HG03354 (cell line): Measurements from ENCODE around the gene MTRF1L.
A peak's percentile ranks its signal among the peaks of the same experiment; 100 is the strongest.

Experiments
- ATAC-seq: cut with Tn5 transposase; IDR thresholded peaks from one replicate; pipeline ENCODE4 v1.9.1; 2021; ENCODE audit warnings: mild to moderate bottlenecking; ENCODE audit not compliant: unreplicated experiment, poor library complexity, severe bottlenecking

Gene MTRF1L

GRCh38 chr6:153002613-153003365, at the start of gene MTRF1L:
Gene MTRF1L (minus strand): TSS chr6:153002709. CDS start chr6:153002685, 24 bp downstream.
- peak; percentile 94 for ATAC-seq

GRCh38 chr6:153051801-153052200, 49.3 kb upstream of the MTRF1L start:
- no peak for ATAC-seq

- no peak for ATAC-seq
These were observed 46.1 kb upstream of the MTRF1L start for GRCh38 chr6:153048631-153049030.

- no peak for ATAC-seq
These were observed 44.9 kb upstream of the MTRF1L start for GRCh38 chr6:153047386-153047785.

- no peak for ATAC-seq
These were observed 42.8 kb upstream of the MTRF1L start for GRCh38 chr6:153045271-153045670.

- no peak for ATAC-seq
These were observed 41.8 kb upstream of the MTRF1L start for GRCh38 chr6:153044295-153044694.

GRCh38 chr6:153043719-153044118, 41.2 kb upstream of the MTRF1L start:
- ATAC-seq: no peak

- no peak for ATAC-seq
These were observed 36.0 kb upstream of the MTRF1L start for GRCh38 chr6:153038378-153039057.

GRCh38 chr6:153034139-153034538, 31.6 kb upstream of the MTRF1L start:
- no peak for ATAC-seq

- no peak for ATAC-seq
These were observed 29.9 kb upstream of the MTRF1L start for GRCh38 chr6:153032255-153032882.

- ATAC-seq: no peak
These were observed 28.9 kb upstream of the MTRF1L start for GRCh38 chr6:153031335-153031955.

GRCh38 chr6:153028963-153029362, 26.5 kb upstream of the MTRF1L start:
- no peak for ATAC-seq

- ATAC-seq: no peak
These were observed 25.8 kb upstream of the MTRF1L start for GRCh38 chr6:153028286-153028685.

GRCh38 chr6:153027480-153027879, 25.0 kb upstream of the MTRF1L start:
- no peak for ATAC-seq

- ATAC-seq: peak; percentile 21
These were observed 22.2 kb upstream of the MTRF1L start for GRCh38 chr6:153024709-153025017.

GRCh38 chr6:153023977-153024708, 21.6 kb upstream of the MTRF1L start:
- peak; percentile 98 for ATAC-seq

GRCh38 chr6:153018355-153018754, 15.8 kb upstream of the MTRF1L start:
- no peak for ATAC-seq

GRCh38 chr6:153016846-153017245, 14.3 kb upstream of the MTRF1L start:
- ATAC-seq: no peak

GRCh38 chr6:153015094-153015640, 12.7 kb upstream of the MTRF1L start:
- no peak for ATAC-seq

- no peak for ATAC-seq
These were observed 10.9 kb upstream of the MTRF1L start for GRCh38 chr6:153013438-153013837.
